Stimulated activated CD4-positive, alpha-beta T cell treated with anti-CD3 and anti-CD28 coated beads, Interleukin-15, amount 100 ng/mL, for 1 hour (primary cell): Measurements from ENCODE around the gene SNX8.
"Not testable (repeated sequence)": the region's sequence is repeated elsewhere in the genome, so short reads cannot be mapped to it uniquely, and the experiment has no call there.

Experiments used
- DNase-seq, 2 donors: peaks; one replicate each; pipeline ENCODE4 v3.0.0-alpha.2; 2020; ENCODE audit warnings: low read depth in 1 of 2, low spot score in 1 of 2

Gene SNX8, protein sequence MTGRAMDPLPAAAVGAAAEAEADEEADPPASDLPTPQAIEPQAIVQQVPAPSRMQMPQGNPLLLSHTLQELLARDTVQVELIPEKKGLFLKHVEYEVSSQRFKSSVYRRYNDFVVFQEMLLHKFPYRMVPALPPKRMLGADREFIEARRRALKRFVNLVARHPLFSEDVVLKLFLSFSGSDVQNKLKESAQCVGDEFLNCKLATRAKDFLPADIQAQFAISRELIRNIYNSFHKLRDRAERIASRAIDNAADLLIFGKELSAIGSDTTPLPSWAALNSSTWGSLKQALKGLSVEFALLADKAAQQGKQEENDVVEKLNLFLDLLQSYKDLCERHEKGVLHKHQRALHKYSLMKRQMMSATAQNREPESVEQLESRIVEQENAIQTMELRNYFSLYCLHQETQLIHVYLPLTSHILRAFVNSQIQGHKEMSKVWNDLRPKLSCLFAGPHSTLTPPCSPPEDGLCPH

DNA sequence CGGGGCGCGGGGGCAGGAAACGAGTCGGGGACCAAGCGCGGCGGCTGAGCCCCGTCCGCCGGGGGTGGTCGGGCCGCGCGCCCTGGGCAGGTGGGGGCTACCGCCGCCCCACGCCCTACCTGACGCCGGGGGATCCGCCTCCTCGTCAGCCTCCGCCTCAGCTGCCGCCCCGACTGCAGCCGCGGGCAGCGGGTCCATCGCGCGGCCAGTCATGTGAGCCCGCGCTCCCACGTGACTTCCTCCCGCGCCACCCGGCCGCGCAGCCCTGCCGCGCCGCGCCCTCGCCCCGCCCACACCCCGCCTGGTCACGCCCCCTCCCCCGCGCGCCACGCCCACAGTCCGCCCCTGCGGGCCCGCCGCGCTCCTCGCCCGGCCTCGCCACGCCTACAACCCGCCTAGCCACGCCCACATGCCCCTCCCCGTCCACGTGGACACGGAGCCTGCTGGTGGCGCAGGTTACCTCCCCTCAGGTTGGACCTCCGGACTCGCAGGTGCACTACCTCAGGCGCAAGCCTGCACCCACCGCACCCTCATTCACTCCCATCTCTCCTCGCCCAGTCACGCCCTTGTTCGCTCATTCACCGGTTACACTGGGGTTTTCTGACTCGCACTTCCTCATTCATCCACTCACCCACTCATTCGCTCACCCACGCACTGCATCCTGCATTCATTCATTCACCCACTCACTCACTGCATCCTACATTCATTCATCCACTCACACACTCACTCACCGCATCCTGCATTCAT lies at the start of gene SNX8:
SNX8 (minus strand) TSS at position 233 of the 747 bp plus-strand sequence; CDS start at position 213, 20 bp downstream.
- peak; percentile 94 for DNase-seq

DNA sequence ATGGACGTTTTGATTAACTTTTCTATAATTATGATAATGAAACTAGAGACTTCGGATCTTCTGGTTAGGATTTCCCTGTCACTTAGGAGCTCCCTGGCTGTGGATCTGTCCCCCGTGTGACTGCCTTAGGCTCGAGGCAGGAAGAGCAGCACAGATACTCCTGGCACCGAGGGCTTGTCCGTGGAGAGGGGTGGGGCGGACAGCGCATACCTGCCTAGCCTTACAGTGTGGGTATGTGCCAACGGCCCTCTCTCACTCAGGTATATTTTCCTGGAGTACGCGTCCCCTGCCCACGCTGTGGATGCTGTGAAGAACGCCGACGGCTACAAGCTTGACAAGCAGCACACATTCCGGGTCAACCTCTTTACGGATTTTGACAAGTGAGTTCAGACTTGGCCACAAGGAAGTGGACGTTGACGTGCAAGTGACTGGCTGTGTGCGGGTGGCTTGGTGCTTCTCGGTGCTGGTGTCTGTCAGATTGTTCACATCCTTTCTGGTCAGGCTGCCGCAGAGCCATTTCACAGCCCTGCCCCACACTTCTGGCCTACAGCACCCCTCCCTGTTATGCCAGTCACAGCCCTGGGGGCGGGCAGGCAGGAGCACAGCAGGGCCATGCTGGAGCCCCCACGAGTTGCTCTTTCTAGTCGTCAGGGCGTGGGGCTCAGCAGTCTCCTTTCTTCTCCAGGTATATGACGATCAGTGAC lies 48.3 kb upstream of the SNX8 start:
- DNase-seq: no peak

DNA sequence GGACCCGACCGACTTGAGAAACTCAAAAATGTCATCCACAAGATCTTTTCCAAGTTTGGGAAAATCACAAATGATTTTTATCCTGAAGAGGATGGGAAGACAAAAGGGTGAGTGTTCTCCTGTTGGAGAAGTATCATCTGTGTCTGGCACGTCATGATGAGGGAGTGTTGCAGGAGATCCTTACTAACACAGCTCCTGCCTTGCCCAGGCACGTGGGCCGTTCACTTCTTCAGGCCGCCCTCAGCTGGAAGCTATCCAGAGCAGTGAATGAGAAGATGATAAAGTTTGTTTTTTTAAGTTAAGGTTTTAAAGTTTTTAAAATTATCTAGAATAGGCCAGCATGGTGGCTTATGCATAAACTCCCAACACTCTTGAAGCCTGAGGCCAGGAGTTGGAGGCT lies 46.6 kb upstream of the SNX8 start:
- no peak for DNase-seq

DNA sequence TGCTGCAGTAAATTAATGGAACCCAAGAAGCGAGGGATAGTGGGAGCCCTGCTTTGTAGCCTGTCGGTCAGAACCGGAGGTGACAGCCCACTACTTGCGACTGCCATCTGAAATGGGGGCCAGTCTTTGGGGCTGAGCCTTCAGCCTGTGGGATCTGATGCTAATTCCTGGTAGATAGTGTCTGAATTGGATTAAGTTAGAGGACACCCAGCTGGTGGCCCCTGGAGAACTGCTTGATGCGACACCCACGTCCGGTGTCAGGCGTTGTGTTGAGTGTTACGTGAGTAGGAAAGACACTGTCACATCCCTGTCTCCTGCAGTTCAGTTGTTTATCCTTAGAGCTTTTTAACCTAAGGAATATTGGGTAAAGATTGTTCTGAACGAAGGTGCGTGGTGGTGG lies 45.4 kb upstream of the SNX8 start:
- no peak for DNase-seq

DNA sequence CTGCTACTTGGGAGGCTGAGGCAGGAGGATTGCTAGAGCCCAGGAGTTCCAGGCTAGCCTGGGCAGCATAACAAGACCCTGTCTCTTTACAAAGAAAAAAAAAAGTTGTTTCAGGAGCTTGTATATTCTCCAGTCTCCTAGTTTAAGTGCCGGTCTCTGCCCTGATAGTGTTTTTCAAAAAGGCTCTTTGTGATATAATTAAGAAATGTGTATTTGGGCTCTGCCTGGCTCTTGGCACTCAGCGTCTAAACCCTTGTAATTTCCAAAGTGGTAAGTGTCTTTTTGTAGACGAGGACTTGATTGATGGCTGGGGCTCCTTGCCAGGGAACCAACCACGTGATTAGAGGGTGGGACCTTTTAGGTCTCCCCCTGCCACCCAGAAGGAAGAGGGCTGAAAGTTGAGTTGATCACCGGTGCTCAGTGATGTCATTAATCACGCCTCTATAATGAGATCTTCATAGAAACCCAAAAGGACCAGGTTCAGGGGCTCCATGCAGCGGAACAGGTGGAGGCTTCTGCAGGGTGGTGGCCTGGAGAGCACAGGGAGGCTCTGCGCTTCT lies 44.8 kb upstream of the SNX8 start:
- DNase-seq: no peak

DNA sequence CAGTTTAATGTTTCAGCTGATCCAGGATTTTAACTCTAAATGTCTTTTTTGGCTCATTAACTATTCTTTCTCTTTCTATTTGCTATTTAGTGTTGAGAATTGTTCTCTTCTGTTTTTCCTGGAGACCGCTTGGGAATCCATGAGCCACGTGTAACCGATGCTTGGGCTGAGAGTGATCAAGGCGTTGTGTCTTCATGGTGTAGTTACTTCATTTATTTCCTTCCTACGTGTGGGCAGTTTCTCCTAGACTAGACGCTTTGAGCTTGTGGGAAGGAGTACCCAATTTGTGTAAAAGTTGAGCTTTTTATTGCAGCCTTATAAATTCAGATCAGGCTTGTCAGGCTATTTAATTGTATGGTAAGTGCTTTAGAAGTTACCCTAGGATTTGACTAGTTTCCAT lies 43.3 kb upstream of the SNX8 start:
- no peak for DNase-seq

DNA sequence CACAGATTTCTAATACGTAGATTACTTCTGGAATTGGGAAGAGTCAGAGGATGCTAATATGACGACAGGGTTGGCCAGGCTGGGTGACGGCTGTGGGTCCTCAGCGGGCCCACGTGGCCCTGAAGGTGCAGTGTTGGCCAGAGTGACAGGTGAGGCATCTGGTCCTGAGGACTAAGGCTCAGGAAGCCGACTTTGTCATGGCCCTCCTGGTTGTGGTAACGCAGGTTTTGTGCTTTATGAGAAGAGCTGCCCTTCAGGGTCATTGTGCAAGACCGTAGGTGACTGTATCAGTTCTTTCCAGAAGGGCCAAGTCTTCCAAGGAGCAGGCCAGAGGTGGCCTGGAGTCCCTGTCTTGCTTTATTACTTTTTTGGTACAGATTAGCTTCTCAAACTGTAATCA lies 42.9 kb upstream of the SNX8 start:
- no peak for DNase-seq

DNA sequence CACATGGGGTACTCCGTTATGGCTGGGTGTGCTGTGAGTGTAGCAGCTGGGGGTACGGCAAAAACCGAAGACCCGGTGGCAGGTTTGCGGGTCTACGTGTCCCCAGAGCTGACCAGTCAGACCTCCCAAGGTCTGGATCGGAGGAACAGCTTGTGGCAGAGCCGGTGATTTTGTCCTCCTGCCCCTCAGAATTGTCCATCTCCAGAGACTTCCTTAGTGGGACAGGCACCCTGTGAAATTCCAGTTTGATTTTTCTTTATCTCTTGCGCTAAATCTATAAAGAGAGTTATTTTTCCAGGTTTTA lies 41.4 kb upstream of the SNX8 start:
- DNase-seq: no peak

DNA sequence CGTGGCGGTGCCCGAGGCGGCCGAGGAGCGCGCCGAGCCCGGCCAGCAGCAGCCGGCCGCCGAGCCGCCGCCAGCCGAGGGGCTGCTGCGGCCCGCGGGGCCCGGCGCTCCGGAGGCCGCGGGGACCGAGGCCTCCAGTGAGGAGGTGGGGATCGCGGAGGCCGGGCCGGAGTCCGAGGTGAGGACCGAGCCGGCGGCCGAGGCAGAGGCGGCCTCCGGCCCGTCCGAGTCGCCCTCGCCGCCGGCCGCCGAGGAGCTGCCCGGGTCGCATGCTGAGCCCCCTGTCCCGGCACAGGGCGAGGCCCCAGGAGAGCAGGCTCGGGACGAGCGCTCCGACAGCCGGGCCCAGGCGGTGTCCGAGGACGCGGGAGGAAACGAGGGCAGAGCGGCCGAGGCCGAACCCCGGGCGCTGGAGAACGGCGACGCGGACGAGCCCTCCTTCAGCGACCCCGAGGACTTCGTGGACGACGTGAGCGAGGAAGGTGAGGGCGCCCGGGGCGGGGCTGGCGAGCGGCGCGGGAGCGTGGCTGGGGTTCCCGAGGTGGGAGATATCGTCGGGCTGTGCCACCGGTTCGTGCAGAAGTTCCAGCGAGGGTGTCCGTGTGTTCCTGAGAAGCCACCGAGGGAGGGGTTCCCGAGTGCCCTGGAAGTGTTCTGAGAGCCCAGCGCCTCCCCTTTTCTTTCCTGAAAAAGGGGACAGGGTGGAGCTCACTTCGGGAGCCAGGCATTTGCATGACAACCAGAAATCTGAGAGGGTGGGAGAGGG lies 40.9 kb upstream of the SNX8 start:
- DNase-seq: no peak

DNA sequence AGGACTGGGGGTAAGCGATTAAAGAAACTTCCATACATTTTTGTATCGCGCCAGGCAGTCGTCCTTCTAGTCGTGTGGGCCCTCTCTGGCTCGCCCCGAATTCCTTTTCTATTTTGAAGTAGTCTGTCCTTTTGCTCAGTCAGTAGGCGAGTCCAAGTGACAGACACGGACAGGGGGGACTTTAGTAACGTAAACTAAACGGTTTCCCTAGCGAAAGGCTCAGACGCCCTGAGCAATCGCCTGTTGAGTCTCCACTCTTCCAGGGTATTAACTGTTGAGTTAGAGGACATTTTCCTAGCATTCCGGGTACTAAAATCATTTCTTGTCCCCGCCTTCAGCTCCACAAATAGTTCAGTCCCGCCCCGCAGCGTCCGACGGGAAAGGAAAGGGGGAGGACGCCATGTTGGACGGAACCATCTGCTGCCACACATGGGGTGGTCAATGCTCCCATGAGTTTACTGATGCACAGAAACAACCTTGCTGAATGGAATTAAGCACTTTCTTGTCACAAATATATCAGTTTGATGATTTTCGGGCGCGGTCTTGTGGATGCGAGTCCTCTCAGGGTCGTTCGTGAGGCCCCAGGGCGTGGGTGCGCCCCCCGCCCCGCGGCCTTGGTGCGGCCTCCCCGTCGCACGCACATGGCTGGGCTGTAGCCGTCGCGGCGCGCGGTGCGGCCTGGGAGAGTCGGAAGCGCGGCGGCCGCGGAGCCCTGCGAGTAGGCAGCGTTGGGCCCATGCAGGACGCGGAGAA lies 40.1 kb upstream of the SNX8 start, which contains the start of gene EIF3B:
EIF3B (plus strand) TSS at position 642 of the 753 bp plus-strand sequence; CDS start at position 737, 95 bp downstream.
- peak; percentile 80 for DNase-seq

DNA sequence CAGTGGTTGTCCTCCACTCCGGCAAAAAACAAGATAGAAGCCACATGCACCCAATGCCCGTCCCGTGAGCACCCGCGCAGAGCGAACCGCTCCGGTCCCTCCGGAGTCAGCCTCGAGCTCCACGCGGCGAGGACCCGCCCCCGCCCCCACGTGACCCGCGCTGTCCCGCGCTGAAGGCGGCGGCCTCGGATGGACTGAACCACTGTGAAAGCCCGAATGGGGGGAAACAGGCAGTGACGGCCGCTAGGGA lies 39.6 kb upstream of the SNX8 start:
- DNase-seq: peak; percentile 85 to 88

DNA sequence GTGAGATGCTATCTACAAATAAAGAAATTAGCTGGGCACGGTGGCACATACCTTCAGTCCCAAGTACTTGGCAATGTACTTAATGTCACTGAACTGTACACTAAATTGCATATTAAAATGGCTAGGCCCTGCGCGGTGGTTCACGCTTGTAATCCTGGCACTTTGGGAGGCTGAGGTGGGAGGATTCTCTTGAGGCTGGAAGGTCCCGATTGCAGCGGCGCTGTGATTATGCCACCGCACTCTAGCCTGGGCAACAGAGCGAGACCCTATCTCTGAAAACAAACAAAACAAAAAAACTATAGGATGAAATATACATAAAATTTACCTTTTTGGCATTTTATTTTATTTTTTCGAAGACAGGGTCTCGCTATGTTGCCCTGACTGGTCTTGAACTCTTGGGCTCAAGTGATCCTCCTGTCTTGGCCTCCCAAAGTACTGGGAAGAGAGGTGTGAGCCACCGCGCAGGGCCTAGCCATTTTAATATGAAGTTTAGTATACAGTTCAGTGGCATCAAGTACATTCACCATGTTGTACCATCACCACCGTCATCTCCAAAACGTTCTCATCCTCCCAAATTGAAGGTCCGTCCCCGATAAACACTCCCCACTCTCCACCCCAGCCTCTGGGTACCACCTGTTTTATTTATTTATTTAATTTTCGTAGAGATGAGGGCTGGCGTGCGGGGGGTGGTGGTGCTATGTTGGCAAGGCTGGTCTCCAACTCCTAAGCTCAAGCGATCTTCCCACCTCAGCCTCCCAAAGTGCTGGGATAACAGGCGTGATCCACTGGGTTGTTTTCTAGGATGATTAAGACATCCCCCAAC lies 39.1 kb upstream of the SNX8 start:
- no peak for DNase-seq

DNA sequence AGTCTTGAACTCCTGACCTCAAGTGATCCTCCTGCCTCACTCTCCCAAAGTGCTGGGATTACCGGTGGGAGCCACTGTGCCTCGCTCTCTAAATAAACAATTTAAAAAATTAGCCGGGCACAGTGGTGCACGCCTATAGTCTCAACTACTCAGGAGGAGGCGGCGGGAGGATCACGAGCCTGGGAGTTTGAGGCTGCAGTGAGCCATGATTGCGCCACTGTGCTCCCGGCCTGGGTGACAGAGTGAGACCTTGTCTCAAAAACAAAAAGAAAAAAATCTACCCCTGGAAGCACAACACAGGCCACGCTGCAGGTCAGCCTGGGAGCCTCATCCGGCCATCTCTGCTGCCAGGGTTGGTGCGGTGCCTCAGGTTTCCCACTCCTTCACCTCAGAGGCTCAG lies 36.6 kb upstream of the SNX8 start:
- no peak for DNase-seq

DNA sequence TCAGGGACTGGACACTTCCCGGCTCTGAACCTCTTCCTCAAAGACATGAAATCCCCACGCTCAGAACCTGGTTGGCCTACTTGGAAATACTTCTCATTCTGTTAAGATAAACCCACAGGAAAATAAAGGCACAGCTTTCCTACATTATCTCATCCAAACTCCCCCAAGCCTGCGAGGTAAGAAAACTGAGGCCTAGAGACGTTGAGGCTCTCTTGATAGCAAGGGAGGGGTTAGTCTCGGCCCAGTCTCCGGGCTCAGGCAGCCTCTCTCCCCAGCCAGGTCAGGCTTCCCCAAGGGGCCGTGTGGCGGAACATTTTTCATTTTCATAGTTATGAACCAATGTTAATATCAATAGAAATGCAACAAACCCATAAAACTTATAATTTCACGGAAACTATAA lies 35.8 kb upstream of the SNX8 start:
- DNase-seq: no peak

DNA sequence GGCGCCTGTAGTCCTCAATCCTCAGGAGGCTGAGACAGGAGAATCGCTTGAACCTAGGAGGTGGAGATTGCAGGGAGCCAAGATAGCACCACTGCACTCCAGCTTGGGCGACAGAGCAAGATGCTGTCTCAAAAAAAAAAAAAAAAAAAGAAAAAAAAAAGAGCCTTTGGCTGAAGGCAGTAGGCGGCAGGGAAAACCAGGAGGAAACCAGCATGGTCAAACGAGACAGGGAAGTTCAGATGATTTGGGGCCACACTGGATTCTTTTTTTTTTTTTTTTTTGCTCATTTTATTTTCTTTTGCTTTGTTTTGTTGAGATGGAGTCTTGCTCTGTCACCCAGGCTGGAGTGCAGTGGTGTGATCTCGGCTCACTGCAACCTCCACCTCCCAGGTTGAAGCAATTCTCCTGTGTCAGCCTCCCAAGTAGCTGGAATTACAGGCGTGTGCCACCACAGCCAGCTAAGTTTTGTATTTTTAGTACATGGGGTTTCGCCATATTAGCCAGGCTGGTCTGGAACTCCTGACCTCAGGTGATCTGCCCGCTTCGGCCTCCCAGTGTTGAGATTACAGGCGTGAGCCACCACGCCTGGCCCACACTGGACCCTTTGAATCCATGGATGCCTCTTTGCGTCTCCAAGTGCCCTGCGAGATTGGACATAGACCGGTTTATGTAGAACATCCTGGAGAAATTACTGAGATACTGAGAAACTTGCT lies 33.3 kb upstream of the SNX8 start:
- not testable (repeated sequence) for DNase-seq

DNA sequence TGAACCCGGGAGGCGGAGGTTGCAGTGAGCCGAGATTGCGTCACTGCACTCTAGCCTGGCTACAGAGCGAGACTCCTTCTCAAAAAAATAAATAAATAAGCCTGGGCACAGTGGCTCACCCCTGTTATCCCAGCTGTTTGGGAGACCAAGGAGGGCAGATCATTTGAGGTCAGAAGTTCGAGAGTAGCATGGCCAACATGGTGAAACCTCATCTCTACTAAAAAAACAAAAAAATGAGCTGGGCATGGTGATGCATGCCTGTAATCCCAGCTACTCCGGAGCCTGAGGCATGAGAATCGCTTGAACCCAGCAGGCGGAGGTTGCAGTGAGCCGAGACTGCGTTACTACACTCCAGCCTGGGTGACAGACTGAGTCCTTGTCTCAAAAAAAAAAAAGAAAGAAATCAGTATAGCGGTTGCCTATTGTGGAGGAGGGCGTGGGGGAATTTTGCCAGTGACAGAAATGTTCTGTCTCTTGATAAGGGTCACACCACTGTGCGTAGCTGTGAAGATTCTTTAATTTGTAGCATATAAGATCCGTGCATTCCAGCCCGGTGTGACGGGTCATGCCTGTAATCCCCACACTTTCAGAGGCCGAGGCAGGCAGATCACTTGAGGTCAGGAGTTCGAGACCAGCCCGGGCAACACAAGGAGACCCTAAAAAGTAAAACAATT lies 22.5 kb upstream of the SNX8 start:
- DNase-seq: no peak

DNA sequence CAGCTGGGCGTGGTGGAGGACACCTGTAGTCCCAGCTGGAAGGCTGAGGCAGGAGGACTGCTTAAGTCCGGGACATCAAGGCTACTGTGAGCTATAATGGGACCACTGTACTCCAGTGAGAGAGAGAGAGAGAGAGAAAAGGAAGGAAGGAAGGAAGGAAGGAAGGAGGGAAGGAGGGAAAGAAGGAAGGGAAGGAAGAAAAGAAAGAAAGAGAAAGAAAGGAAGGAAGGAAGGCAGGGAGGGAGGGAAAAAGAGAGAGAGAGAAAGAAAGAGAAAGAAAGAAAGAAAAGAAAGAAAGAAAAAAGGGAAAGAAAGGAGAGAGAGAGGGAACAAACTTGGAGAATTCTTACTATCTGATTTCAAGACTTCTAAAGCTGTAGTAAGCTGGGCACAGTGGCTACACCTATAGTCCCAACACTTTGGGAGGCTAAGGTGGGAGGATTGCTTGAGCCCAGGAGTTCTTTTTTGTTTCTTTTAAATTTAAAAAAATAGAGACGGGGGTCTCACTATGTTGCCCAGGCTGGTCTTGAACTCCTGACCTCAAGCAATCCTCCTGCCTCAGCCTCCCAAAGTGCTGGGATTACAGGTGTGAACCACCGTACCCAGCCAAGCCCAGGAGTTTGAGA lies 18.5 kb upstream of the SNX8 start:
- DNase-seq: not testable (repeated sequence)

DNA sequence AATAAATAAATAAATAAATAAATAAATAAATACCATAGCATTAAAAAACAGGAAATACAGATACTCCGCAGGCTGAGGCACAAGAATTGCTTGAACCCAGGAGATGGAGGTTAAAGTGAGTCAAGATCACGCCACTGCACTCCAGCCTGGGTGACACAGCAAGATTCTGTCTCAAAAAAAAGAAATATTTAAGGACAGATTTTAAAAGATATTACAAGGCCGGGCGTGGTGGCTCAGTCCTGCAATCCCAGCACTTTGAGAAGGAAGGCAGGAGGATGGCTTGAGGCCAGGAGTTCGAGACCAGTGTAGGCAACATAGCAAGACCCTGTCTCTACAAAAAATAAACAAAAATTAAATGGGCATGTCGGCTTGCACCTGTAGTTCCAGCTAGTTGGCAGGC lies 17.5 kb upstream of the SNX8 start:
- DNase-seq: no peak
